Measurements from ENCODE around the gene PAXX.
A peak's percentile ranks its signal among the peaks of the same experiment; 100 is the strongest.
"Not testable (repeated sequence)": the region's sequence is repeated elsewhere in the genome, so short reads cannot be mapped to it uniquely, and the experiment has no call there.

The PAXX gene

DNA sequence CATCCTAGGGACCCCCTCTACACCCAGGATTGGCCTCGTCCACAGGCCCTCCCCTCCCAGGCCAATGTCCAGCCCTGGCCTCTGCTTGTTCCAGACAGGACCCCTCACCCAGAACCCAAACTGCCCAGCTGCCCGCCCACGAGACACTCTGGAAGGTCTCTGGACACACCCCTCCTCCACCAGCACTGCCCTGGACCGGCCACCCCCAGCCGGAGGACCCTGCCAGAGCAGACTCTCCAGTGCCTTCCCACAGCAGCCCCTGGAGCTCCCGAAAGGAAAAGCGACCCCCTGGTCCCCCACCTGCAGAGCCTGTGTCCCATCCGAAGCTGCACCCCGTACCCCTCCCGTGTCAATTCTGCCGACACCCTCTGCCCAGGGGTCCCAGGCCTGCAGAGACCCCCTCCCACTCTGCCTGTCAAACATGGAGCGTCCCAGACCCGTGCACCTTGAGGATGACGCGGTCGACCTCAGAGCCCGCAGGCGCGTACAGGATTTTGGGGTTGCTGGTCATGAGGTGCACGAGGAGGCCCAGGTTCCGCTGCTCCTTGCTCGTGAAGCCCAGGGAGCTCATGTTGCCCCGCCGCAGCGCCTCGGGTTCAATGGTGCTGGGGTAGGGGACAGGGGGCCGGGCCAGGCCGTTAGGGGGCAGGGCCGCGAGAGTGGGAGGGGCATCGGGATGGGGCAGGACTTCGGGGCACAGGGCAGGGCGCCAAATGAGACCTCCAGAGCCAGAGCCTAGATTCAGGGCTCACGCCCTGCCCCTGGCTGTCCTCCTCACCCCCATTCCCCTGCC, 27.9 kb downstream of the PAXX start:
- no peak for DNase-seq (ENCODE audit: low read depth)

DNA sequence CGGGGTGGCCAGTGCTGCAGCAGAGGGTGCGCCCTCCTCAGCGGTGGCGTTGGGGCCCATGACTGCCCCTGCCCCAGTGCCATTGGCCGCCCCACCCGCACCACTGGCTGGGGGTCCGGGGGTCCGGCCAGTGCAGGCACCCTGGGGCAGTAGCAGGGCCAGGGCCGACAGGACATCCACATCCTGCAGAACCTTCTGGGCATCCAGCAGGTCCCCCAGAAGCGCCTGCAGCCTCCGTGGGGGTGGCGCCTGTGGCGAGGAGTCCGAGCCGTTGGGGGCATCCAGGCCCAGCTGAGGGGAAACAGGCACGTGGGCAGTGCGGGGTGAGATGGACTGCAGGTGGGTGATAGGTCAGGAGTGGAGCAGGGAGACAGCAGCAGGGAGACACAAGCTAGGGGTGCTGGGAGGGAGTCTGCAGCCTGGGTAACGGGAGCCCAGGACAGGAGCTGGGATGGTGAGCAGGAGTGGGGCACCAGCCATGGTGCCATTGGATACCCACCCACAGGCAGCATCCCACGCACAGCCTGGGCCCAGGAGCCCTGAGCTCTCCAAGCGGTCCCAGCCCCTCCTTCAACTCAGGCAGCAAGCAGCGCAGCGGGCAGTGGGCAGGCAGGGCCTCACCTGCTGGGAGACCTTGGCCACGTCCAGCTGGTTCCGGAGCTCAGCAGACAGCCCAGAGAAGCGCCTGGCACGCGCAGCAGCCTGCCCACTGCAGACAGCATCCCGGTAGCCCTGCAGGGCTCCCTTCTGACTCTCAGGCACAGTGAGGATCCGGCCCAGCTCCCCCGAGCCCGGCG, 28.7 kb downstream of the PAXX start:
- no peak for DNase-seq (ENCODE audit: low read depth)

DNA sequence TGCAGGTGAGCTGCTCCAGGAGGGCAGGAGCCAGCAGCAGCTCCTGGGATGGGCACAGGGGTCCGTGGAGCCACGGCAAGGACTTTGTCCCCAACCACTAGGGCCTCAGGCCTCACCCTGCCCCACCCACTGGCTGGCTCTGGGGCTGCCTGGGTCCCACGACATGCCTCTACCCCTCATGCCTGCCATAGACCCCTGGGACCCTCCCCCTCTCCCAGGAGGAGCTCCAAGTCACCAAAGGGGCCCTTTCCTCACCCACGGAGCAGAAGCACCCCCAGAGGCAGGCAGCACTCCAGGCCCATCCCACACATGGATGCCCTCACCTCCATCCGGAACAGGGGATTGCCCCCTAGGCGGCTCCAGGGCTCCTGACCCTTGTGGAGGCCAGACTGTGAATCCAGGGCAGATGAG, 29.4 kb downstream of the PAXX start:
- DNase-seq (ENCODE audit: low read depth): no peak

DNA sequence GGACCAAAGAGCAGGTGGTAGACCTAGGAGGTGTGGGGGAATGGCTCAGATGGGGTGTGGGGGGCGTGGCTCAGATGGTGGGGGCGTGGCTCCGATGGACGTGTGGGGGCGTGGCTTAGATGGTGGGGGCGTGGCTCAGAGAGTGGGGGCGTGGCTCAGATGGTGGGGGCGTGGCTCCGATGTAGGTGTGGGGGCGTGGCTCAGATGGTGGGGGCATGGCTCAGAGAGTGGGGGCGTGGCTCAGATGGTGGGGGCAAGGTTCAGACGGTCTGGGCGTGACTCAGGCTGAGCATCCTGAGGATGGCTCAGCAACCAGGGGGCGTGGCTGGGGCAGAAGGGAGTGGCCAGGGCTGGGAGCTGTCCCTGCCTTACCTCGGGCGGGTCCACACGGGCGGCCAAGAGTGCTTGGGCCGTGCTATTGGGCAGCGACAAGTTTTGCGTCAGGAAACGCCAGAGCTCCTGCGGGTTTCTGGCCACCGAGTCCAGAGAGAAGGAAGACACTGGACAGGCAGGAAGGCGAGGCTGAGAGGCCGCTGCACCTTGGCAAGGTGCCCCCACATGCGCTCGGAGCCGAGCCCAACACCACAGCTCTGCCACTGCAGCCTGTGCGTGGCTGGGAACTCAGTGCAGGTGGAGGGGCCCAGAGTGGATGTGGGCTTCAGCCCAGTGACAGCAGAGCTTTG, 29.9 kb downstream of the PAXX start:
- DNase-seq (ENCODE audit: low read depth): peak; percentile 92

DNA sequence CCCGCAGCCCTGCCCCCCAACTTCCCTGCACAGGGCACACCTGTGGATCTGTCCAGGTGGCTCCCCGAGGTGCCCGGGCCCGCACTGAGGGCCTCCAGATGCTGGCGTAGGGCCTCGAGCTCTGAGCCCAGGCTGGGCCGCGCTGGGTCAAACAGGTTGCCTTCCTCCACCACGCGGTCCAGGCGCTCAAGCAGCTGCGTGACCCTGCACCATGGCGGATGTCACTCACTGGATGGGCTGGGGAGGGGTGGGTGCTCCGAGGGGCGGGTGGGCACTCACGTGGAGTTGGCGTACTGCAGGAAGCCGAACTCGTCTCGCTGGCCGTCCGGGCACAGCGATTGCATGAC, 30.4 kb downstream of the PAXX start:
- DNase-seq (ENCODE audit: low read depth): no peak

DNA sequence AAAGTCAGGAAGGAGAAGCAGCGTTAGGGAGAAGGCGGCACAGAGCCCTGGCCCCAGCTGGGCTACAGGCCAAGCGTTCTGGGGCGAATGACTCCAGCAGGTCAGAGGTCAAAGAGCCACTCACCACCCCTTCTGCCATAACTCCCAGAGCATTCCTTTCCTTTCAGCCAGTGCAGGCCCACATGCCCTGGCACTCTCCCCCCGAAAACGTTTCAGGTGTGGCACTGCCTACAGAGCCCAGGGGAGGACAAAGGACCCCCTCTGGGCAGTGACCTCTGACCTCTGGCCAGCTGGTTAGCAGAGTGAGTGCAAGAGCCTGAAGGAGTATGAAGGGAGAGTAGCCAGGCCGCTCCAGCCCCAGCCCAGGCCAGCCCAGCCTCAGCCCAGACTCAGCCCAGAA, 30.9 kb downstream of the PAXX start:
- DNase-seq (ENCODE audit: low read depth): no peak

DNA sequence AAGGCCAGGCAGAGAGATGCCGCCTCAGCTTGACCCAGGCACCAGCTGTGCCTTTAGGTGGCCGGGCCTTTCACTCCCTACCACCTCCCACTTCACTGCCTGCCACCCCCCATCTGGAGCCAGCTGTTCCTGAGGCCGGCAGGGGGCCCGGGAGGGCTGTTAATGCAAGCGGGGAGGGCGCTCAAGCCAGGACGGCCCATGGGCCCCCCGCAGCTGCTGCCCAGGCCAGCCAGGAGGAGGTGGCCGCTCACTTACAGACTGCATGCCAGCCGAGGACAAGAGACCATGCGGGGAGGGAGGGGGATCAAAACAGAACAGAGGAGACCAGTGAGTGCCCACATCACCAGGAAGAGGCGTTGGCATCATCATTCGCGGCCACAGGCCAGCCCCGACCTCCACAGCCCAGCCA, 31.4 kb downstream of the PAXX start:
- no peak for DNase-seq (ENCODE audit: low read depth)

DNA sequence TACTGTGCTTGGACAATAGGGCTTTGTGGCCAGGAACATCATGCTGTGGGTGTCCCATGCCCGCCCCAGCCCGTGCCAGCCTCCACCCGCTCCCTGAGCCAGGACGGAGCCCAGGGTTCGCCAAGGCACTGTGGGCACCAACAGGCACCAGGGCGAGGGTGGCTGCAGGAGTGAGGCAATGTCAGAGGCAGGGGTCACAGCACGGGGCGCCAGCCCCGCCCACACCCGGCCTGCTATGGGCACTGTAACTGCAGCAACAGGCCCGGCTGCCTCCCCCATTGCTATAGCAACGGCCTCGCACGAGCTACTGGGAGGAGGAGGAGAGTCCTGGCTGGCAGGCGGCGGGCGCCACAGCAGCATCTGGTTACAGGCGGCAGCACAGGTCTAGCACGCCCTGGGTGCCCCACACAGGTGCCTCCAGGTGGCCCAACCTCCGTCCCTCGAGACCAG, 33.3 kb downstream of the PAXX start:
- no peak for DNase-seq (ENCODE audit: low read depth)

DNA sequence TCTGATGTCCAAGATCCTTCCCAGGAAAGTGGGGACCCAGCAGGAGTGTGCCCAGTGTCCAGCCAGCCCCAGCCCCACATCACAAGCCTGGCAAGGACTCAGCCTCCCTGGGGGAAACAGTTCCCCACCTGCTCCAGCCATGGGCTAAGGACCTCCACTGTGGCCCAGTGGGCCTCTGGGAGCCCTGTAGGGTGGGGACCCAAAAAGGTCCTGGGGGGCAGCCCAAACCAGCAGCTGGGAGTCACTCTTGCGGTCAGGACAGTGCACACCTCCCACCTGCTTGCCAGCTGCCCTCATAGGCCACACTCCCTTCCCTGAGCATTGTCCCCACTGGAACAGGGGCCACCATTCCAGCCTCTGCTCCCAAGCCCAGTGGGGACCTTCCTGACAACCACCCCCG, 34.2 kb downstream of the PAXX start:
- DNase-seq (ENCODE audit: low read depth): no peak

DNA sequence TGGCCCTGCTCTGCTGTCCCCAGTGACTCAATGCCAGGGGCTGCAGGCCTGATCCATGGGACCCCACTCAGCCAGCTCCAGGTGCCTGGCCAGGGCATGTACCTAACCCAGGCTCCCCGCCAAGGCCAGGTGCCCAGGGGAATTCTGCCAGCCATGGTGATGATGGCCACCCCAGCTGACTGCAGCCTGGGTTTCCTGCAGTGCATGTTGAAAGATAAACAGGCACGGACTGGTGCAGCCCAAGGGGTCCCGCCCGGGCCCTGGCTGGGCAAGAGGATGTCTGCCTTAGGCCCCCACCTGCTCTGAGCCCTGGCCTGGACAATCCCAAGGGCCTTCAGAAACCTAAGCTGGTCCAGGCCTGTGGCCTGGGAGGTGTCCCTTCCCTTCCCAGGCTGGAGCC, 34.6 kb downstream of the PAXX start:
- DNase-seq (ENCODE audit: low read depth): no peak

DNA sequence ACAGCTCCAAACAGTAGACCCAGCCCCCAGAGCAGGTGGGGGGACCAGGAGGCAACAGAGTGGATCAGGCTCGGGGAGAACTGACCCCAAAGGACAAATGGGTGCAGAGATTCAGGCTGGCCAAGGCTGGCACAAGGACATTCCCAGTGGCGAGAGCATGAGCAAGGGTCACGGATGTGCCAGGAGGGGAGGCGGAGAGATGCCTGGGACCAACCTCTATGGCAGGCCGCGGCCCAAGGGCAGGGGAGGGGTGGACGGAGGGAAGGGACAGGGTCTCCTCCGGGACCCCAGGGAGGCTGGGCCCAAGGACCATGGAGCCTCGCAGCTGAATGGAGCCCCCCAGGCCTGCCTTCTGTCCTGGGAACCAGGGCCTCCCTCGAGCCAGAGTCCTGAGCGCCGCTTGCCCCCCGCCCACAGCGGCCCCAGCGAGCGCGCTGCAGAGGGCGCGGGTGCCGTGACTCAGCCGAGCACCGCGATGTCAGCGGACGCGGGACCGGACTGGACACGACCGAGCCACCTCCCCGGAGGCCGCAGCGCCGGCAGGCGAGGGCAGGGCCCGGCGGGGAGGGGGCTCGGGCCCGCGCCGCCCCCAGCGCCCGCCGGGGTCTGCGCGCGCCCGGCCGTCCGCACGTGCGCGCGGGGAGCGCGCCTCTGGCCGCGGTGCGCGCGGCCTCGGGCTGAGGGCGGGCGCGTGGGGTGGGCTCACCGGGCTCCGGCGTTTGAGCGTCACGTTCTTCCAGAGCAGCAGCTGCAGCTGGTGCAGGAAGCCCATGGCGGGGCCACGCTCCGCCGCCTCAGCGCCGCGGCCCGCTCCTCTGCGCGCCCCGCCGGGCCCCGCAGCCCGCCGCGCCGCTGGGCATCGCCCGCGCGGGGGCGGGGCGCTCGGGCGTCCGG, 35.4 kb downstream of the PAXX start, which contains the start of gene ABCA2:
TSS of gene ABCA2 (minus strand) at position 869 of the 894 bp plus-strand sequence. CDS start at position 772, 97 bp downstream.
- peak; percentile 57 for DNase-seq (ENCODE audit: low read depth)

DNA sequence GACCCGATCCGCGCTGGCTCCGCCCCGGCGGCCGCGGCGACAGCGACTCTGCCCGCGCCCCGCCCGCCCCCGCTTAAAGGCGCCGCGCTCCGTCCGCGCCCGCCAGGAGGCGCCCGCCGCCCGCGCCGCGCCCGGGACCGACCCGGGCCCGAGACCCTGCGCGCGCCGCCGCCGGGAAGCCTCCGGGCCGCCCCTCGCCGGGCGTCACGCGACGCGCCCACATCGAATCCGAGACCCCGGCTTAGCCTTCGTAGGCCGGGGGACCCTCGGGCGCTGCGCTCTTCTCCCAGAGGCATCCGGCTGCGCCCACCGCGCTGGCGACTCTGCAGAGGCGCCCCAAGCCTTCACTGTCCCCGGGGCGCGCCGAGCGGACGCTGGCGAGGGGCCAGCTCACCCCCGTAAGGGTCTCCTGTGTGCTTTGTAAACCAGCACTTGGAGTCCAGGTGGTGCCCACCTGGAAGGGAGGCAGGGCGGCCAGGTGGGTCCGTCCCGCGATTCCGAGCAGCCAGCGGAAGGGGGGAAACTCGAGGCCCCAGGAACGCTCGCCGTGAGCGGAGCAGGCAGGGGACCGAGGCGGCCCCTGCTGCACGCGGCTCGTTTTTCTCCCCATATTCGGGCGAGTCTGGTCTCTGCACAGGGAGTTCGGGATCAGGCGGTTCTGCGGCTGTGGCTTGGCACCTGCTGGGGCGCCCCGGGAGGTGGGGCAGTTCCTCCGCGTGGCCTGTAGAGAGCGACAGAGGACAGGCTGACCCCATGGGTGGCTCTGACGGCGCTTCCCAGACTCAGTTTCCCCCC, 36.2 kb downstream of the PAXX start:
- peak; percentile 57 for DNase-seq (ENCODE audit: low read depth)

DNA sequence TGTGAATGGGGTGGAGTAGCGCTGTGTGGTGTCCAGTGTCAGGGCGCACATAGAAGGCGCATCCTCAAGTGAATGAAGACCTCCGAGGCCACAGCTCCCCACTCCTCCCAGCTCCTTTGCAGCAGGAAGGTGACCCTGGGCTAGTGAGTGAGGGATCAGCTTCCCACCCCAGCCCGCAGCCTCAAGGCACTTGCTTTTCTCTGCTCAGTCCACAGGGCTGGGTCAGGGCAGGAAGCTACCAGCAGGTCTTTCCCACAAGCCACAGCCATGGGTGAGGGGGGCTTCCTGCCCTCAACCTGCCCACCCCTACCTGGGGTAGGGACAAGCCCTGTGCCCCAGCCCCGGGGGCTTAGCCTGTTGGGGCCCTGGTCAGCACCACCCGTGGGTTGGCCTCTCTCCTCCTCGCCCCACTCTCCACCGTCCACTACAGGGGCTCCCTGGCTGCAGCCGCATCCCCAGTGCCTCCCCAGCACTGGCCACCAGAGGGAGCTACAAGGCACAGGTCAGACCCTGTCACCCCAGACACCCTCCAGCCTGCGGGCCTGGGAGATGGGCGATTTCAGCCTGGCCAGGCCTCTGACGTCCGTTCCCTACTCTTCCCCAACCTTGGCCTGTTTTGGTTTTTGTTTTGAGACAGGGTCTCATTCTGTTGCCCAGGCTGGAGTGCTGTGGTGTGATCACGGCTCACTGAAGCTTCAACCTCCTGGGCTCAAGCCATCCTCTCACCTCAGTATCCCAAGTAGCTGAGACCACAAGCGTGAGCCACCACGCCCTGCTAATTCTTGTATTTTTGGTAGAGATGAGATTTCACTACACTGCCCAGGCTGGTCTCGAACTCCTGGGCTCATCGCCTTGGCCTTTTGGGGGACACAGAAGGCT, 37.1 kb downstream of the PAXX start:
- peak; percentile 75 for DNase-seq (ENCODE audit: low read depth)

DNA sequence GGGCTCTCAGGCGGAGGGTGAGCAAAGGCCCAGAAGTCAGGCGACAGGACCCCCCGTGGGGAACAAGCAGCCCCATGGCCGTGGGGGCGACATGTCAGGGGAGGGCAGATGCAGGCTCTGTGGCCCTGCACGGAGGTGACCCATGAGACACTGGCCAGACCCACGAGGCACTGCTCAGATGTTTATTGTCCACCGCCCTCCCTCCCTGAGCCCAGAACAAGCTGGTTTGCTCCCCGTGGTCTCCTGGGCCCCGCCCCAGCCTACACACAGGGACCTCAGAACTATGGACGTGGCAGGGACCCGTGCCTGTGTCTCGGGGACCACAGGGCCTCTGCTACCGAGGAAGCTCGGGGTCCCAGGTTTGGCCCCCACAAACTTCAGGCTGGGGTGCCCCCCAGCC, 37.8 kb downstream of the PAXX start:
- no peak for DNase-seq (ENCODE audit: low read depth)

DNA sequence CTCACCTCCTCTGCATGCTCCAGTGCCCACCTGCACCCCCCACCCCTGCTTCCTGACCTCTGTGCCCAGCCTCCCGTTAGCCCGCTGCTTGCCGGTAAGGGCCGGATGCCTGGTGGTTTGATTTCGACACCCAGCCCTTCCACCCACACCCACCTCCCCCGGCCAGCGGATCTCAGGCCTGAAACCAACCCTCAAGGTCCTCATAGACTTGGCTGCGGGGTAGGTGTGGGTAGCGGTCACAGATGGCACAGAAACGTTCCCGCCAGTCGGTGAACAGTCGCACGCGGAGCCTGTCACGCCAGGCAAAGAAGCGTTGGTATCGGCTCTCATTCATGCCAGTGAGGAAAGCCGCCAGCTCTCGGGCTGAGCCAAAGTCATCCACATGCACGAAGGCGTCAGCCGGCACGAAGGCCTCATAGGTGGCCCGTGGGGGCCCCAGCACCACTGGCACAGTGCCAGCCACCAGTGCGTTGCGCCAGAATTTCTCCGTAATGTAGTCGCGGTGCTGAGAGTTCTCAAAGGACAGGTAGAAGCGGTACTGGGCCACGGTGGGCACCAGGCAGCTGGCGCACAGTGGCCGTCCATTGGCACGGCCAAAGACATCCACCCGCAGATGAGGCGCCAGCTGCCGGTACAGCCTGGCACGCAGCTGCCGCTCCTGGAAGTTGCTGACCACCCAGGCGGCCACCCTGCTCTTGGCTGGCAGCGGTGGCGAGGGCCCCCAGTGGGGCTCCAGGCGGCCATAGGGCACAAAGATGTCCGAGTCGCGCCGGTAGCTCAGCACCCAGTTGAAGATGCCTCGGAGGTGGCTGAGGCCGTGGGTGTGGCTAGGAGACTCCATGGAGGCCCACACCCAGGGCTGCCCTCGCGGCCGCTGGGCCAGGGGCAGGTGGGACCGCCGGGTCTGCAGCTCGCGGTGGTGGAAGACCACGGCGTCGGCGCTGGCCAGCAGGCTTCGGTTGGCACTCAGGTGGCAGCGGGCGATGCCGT, 38.6 kb downstream of the PAXX start:
- no peak for DNase-seq (ENCODE audit: low read depth)

DNA sequence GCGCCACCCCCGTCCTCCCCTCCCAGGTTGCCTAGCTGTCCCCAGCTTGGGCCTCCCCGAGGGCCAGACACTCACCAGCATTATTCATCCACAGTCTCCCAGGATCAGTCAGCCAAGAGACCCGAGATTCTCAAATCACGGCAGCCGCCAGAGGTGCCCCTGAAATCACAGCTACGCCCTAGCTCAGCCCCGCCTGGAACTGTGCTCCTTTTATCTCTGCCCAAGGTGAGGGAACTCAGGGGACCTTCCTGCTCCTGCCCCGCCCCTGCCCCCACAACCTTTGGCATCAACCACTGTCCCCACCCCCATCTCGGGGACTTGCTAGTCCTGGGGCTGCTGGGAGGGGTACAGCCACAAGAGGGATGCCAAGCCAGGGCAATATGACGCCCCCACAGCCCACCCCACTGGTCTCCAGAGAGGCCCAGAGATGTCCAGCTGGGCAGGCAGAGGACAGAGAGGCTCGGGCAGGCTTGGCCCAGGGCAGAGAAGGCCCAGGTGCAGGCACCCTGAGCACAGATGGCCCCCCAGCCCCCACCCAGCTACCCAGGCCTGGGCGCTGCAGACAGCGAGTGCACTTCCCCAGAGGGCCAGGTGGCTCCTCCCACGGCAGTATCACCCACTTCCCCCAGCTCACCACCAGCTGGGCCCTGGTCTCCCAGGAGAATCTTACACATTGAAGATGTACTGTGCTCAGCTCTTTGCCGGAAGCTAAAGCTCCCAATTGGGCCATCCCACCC, 39.9 kb downstream of the PAXX start, which contains the start of gene FUT7:
TSS of gene FUT7 (minus strand) at position 185 of the 737 bp plus-strand sequence. CDS start at position 88, 97 bp downstream.
- DNase-seq (ENCODE audit: low read depth): no peak

DNA sequence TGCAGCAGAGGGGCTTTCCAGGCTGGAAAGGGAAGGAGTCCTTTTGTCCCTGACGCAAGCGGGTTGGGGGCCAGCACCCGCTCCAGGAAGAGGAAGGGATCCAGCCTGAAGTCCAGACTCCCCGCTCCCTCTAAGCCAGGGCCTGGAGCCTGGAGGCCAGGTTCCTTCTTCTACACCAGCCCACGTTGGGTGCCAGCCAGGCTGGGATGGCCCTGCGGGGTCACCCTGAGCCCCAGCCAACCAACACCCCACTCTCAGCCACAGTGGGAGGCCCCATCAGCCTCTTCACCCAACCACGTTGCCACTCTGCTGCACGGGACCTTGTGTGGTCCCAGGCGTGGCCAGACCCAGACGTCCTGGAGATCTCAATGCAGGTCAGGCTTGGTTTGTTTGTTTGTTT, 40.6 kb downstream of the PAXX start:
- DNase-seq (ENCODE audit: low read depth): no peak

DNA sequence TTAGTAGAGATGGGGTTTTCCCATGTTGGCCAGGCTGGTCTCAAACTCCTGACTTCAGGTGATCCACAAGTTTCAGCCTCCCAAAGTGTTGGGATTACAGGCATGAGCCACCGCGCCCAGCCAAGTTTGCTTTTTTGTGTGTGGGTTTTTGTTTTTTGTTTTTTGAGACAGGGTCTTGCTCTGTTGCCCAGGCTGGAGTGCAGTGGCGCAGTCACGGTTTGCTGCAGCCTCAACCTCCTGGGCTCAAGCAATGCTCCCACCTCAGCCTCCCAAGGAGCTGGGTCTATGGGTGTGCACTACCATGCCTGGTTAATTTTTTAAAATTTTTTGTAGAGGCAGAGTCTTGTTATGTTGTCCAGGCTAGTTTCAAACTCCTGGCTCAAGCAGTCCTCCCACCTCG, 41.3 kb downstream of the PAXX start:
- not testable (repeated sequence) for DNase-seq (ENCODE audit: low read depth)

Data from ELR (cell line).